ENCODE data around the gene KCNG3.
"Not testable (repeated sequence)": the region's sequence is repeated elsewhere in the genome, so short reads cannot be mapped to it uniquely, and the experiment has no call there.

The KCNG3 gene

GRCh38 chr2:42425697-42426096 is 68.1 kb downstream of the KCNG3 start:
- DNase-seq = no peak

GRCh38 chr2:42424033-42424432 is 69.7 kb downstream of the KCNG3 start:
- no peak for DNase-seq

- DNase-seq = no peak
These were observed 72.1 kb downstream of the KCNG3 start for GRCh38 chr2:42421601-42422239.

GRCh38 chr2:42421157-42421485 is 72.7 kb downstream of the KCNG3 start:
- DNase-seq = no peak

GRCh38 chr2:42414648-42415047 is 79.1 kb downstream of the KCNG3 start:
- no peak for DNase-seq

GRCh38 chr2:42414158-42414557 is 79.6 kb downstream of the KCNG3 start:
- no peak for DNase-seq

- DNase-seq = no peak
These were observed 82.9 kb downstream of the KCNG3 start for GRCh38 chr2:42410742-42411514.

- DNase-seq = no peak
These were observed 85.8 kb downstream of the KCNG3 start for GRCh38 chr2:42408009-42408408.

- DNase-seq = no peak
These were observed 86.3 kb downstream of the KCNG3 start for GRCh38 chr2:42407476-42407875.

GRCh38 chr2:42404676-42405075 is 89.1 kb downstream of the KCNG3 start:
- DNase-seq = no peak

- DNase-seq = no peak
These were observed 92.0 kb downstream of the KCNG3 start for GRCh38 chr2:42401773-42402172.

GRCh38 chr2:42398052-42398451 is 95.7 kb downstream of the KCNG3 start:
- not testable (repeated sequence) for DNase-seq

GRCh38 chr2:42393320-42393719 is 100.5 kb downstream of the KCNG3 start:
- not testable (repeated sequence) for DNase-seq

- no peak for DNase-seq
These were observed 101.6 kb downstream of the KCNG3 start for GRCh38 chr2:42392191-42392590.

Data from CD4-positive, alpha-beta T cell treated with Interleukin-4 for 4 hours (primary cell).